ENCODE data around the gene GPBP1L1.

DNA sequence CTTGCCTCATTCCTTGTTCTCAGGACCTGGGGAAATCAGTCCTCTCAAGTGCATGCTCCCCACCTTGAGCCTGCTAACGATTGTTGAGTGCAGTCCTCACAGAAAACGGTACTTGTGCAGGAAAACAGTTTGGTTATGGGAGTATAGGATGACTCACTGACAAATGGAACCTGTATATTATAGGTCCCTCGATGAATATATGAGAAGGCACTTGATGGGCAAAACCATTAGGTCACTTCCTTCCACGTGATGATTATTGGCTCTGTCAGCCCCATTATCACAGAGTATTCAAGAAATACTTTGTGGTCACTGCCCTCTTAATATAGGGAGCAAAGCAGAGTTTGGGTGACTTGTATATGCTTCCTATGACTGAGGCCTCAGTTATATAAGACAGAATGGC is 68.7 kb downstream of the GPBP1L1 start:
- TF ChIP-seq, protein P1, sequence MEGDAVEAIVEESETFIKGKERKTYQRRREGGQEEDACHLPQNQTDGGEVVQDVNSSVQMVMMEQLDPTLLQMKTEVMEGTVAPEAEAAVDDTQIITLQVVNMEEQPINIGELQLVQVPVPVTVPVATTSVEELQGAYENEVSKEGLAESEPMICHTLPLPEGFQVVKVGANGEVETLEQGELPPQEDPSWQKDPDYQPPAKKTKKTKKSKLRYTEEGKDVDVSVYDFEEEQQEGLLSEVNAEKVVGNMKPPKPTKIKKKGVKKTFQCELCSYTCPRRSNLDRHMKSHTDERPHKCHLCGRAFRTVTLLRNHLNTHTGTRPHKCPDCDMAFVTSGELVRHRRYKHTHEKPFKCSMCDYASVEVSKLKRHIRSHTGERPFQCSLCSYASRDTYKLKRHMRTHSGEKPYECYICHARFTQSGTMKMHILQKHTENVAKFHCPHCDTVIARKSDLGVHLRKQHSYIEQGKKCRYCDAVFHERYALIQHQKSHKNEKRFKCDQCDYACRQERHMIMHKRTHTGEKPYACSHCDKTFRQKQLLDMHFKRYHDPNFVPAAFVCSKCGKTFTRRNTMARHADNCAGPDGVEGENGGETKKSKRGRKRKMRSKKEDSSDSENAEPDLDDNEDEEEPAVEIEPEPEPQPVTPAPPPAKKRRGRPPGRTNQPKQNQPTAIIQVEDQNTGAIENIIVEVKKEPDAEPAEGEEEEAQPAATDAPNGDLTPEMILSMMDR (IDR thresholded peaks at IDR 0.05 in 8 of 11, conservative IDR thresholded peaks at IDR 0.05 in 3 of 11): no peak
- TF ChIP-seq POLR2AphosphoS5 (IDR thresholded peaks at IDR 0.05): no peak

All from spleen (tissue), 7 donors.